Liver (tissue), 9 donors: Measurements from ENCODE around the gene GABRA4. TPM values are rescaled to one million over a fixed set of nuclear protein-coding genes. Genes with fewer than 3 reads are reported as not detected.

Experiments used
- DNase-seq: peaks from one replicate; pipeline ENCODE4 v3.0.0-alpha.2; 2017; ENCODE audit warnings: low spot score
- H3K27ac ChIP-seq, 2 donors: one replicate each; pipeline ENCODE4 v1.7.0; 2013; ENCODE audit warnings: inconsistent platforms in 2 of 2, low read length in 2 of 2, control low read depth in 1 of 2, low read depth in 1 of 2, mild to moderate bottlenecking in 1 of 2
- H3K27me3 ChIP-seq, 4 donors: one replicate each; pipeline versions ENCODE4 v1.6.1 to v1.7.0; 2013; ENCODE audit warnings: low read length in 3 of 4, inconsistent platforms in 1 of 4, mild to moderate bottlenecking in 1 of 4, moderate library complexity in 1 of 4; ENCODE audit not compliant: control insufficient read depth in 4 of 4, insufficient read depth in 4 of 4
- H3K36me3 ChIP-seq, 4 donors: one replicate each; pipeline versions ENCODE4 v1.6.1 to v1.7.0; 2013; ENCODE audit warnings: low read length in 3 of 4, mild to moderate bottlenecking in 3 of 4, low read depth in 1 of 4, moderate library complexity in 1 of 4; ENCODE audit not compliant: control insufficient read depth in 4 of 4, insufficient read depth in 3 of 4
- H3K4me1 ChIP-seq, 4 donors: one replicate each; pipeline versions ENCODE4 v1.6.1 to v1.7.0; 2013; ENCODE audit warnings: low read length in 3 of 4, mild to moderate bottlenecking in 3 of 4, moderate library complexity in 1 of 4; ENCODE audit not compliant: control insufficient read depth in 4 of 4, insufficient read depth in 4 of 4
- H3K4me3 ChIP-seq, 3 donors: one replicate each; pipeline versions ENCODE4 v1.6.1 to v1.7.0; 2013; ENCODE audit warnings: low read length in 3 of 3, control low read depth in 1 of 3, low read depth in 1 of 3, mild to moderate bottlenecking in 1 of 3
- H3K9ac ChIP-seq, 2 donors: one replicate each; pipeline ENCODE4 v1.7.0; 2013; ENCODE audit warnings: low read length in 2 of 2, mild to moderate bottlenecking in 2 of 2, moderate library complexity in 2 of 2, control low read depth in 1 of 2, low read depth in 1 of 2
- H3K9me3 ChIP-seq, 4 donors: one replicate each; pipeline versions ENCODE4 v1.6.1 to v1.7.0; 2013; ENCODE audit warnings: low read length in 3 of 4; ENCODE audit not compliant: control insufficient read depth in 4 of 4
- ATF3 ChIP-seq: IDR thresholded peaks from 2 replicates; pipeline ENCODE4 v1.6.1; 2016; ENCODE audit warnings: antibody characterized with exemption
- EGR1 ChIP-seq, 2 donors: IDR thresholded peaks; 2 replicates each; pipeline ENCODE4 v1.6.1; 2016 to 2018; ENCODE audit warnings: antibody characterized with exemption in 2 of 2, low read depth in 2 of 2
- FOXA1 ChIP-seq: IDR thresholded peaks from 2 replicates; pipeline ENCODE4 v1.6.1; 2016; ENCODE audit warnings: antibody characterized with exemption
- FOXA2 ChIP-seq: IDR thresholded peaks from 2 replicates; pipeline ENCODE4 v1.6.1; 2016; ENCODE audit warnings: antibody characterized with exemption
- GABPA ChIP-seq, 2 donors: IDR thresholded peaks in 1 of 2; conservative IDR thresholded peaks in 1 of 2; 2 replicates each; pipeline ENCODE4 v1.6.1; 2016; ENCODE audit warnings: antibody characterized with exemption in 2 of 2, mild to moderate bottlenecking in 1 of 2, moderate library complexity in 1 of 2
- HNF4A ChIP-seq, 2 donors: conservative IDR thresholded peaks; 2 replicates each; pipeline ENCODE4 v1.6.1; 2016; ENCODE audit warnings: antibody characterized with exemption in 2 of 2, mild to moderate bottlenecking in 2 of 2
- HNF4G ChIP-seq: IDR thresholded peaks from 2 replicates; pipeline ENCODE4 v1.6.1; 2016; ENCODE audit warnings: antibody characterized with exemption
- JUND ChIP-seq, 2 donors: IDR thresholded peaks; 2 replicates each; pipeline ENCODE4 v1.6.1; 2016; ENCODE audit warnings: antibody characterized with exemption in 2 of 2
- RAD21 ChIP-seq, 2 donors: IDR thresholded peaks; 2 replicates each; pipeline ENCODE4 v1.6.1; 2016; ENCODE audit warnings: antibody characterized with exemption in 2 of 2, mild to moderate bottlenecking in 2 of 2
- REST ChIP-seq: IDR thresholded peaks from 2 replicates; pipeline ENCODE4 v1.6.1; 2016; ENCODE audit warnings: antibody characterized with exemption, mild to moderate bottlenecking
- RXRA ChIP-seq, 2 donors: IDR thresholded peaks; 2 replicates each; pipeline ENCODE4 v1.6.1; 2017 to 2018; ENCODE audit warnings: antibody characterized with exemption in 2 of 2, mild to moderate bottlenecking in 1 of 2
- SP1 ChIP-seq: IDR thresholded peaks from 2 replicates; pipeline ENCODE4 v1.6.1; 2018; ENCODE audit warnings: antibody characterized with exemption, mild to moderate bottlenecking
- YY1 ChIP-seq: IDR thresholded peaks from 2 replicates; pipeline ENCODE4 v1.6.1; 2016; ENCODE audit warnings: antibody characterized with exemption, mild to moderate bottlenecking
- WGBS: extraction: QIAGEN DNeasy Blood & Tissue Kit; methylation state at CpG from one replicate; pipeline ENCODE4 v1.1.7; 2013; 5-methylcytosine and 5-hydroxymethylcytosine counted together
- polyA plus RNA-seq, 2 donors: library from polyadenylated mRNA; stranded (reverse) in 1 of 2; unstranded in 1 of 2; fragments of 200-250 nt in 1 of 2; fragments of >200 nt in 1 of 2; fragmentation: Nextera tagmentation in 1 of 2; extraction: Ambion mirVana in 1 of 2; gene quantifications; one replicate each; pipeline versions ENCODE4 v1.2.1 to v1.2.3, GENCODE V29; 2013 to 2015
- total RNA-seq, 2 donors: library from RNA; depleted of rRNA; stranded (reverse); fragments of >200 nt; gene quantifications; one replicate each; pipeline ENCODE4 v1.2.3, GENCODE V29; 2014
- TF ChIP-seq, protein P1 (sequence below): fragments of 150-350 bp; IDR thresholded peaks from 2 replicates; pipeline ENCODE4 v1.5.1; 2017; ENCODE audit warnings: improper control_type of control experiment, low read depth, low read length; ENCODE audit not compliant: missing input control
- TF ChIP-seq, protein P2 (sequence below): IDR thresholded peaks from 2 replicates; pipeline ENCODE4 v1.6.1; 2016; ENCODE audit warnings: antibody characterized with exemption
- donor health status: healthy.
- donor health status: healthy.
- donor health status: healthy.
- donor health status: healthy.
- donor health status: healthy.

GABRA4 gene
- total and polyA plus RNA-seq, 4 donors, result under 0.01 TPM; not detected in 3

DNA sequence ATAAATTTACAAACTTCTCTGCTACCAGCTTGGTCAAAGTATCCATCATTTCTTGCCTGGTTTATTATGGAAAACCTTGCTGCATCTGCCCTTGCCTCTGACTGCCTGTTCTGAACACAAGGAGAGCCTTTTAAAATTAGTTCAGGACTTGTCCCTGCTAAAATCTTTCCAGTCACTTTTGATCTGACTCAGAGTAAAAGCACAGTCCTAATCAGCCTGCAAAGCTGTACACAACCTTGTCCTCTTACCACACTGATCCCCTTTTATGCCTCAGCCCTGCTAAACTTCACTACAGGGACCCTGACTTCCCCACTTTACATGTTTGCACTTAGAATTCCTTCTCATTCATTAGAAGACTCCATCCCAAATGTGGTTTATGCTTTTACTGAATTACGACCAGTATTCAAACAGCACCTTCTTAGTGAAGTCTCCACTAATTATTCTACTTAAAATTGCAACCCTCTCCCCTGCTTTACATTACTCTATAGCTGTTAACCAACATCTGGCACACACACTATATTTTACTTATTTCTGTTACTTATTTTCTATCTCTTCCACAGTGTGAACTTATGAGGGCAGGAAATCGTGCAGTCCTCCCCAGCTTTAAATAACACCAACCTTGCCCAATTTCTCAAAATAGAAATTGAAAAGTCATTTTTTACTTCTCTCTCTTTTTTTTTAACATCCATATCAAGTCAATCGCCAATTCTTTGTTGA is 6.3 kb downstream of the GABRA4 start:
- no peak for TF ChIP-seq REST
- no peak for TF ChIP-seq SP1
- TF ChIP-seq EGR1 (IDR thresholded peaks at IDR 0.05; ENCODE audit: low read depth in 2 of 2), result no peak
- no peak for TF ChIP-seq RAD21 (IDR thresholded peaks at IDR 0.05)
- TF ChIP-seq, protein P1, sequence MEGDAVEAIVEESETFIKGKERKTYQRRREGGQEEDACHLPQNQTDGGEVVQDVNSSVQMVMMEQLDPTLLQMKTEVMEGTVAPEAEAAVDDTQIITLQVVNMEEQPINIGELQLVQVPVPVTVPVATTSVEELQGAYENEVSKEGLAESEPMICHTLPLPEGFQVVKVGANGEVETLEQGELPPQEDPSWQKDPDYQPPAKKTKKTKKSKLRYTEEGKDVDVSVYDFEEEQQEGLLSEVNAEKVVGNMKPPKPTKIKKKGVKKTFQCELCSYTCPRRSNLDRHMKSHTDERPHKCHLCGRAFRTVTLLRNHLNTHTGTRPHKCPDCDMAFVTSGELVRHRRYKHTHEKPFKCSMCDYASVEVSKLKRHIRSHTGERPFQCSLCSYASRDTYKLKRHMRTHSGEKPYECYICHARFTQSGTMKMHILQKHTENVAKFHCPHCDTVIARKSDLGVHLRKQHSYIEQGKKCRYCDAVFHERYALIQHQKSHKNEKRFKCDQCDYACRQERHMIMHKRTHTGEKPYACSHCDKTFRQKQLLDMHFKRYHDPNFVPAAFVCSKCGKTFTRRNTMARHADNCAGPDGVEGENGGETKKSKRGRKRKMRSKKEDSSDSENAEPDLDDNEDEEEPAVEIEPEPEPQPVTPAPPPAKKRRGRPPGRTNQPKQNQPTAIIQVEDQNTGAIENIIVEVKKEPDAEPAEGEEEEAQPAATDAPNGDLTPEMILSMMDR, result no peak
- TF ChIP-seq FOXA1, result no peak
- TF ChIP-seq FOXA2, result no peak
- TF ChIP-seq HNF4A (conservative IDR thresholded peaks at IDR 0.05), result no peak
- TF ChIP-seq GABPA (IDR thresholded peaks at IDR 0.05 in 1 of 2, conservative IDR thresholded peaks at IDR 0.05 in 1 of 2), result no peak
- no peak for TF ChIP-seq YY1
- no peak for TF ChIP-seq JUND (IDR thresholded peaks at IDR 0.05)
- TF ChIP-seq RXRA (IDR thresholded peaks at IDR 0.05), result no peak
- TF ChIP-seq, protein P2, sequence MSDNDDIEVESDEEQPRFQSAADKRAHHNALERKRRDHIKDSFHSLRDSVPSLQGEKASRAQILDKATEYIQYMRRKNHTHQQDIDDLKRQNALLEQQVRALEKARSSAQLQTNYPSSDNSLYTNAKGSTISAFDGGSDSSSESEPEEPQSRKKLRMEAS, result no peak
- TF ChIP-seq HNF4G, result no peak
- TF ChIP-seq ATF3, result no peak
- Histone ChIP-seq H3K27ac (no peak overlapping the region), H3K9ac (no peak overlapping the region), H3K9me3 (no peaks in the 10 kb centered on the region), H3K4me3 (no peak overlapping the region), H3K27me3 (peaks cover 2 to 6% (median 2%) of the 10 kb centered on the region in 4 donors), H3K36me3 (no peaks in the 10 kb centered on the region), H3K4me1 (no peaks in the 10 kb centered on the region)
- no peak for DNase-seq
- 54% methylated on average over 3 of the region's 3 CpGs for WGBS

DNA sequence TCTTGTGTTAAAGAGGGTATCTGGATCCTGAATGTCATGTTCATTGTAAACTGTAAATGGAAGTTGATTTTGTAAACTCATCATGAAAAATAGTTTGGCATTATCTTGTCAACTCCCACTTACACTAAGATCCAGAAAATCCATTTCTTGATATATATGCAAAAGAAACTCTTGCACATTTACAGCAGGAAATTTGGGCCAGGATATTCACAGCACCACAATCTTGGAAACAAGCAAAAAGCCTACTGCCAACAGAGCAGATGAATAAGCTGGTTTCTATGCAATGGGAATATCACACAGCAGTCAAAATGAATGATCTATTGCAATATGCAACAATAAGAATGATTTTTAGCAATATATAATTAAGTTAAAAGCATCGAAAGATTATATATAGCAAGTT is 8.6 kb downstream of the GABRA4 start:
- TF ChIP-seq EGR1 (IDR thresholded peaks at IDR 0.05; ENCODE audit: low read depth in 2 of 2), result no peak
- TF ChIP-seq, protein P1, result no peak
- no peak for TF ChIP-seq ATF3
- TF ChIP-seq FOXA2, result no peak
- H3K4me1 ChIP-seq, result no peaks in the 10 kb centered on the region
- H3K36me3 ChIP-seq, result no peaks in the 10 kb centered on the region
- DNase-seq, result no peak
- 70% methylated on average over 1 of the region's 1 CpG for WGBS
- H3K9me3 ChIP-seq, result no peaks in the 10 kb centered on the region
- no peak overlapping the region for H3K4me3 ChIP-seq
- no peak overlapping the region for H3K9ac ChIP-seq
- peaks cover 0 to 3% (median 1%) of the 10 kb centered on the region in 4 donors for H3K27me3 ChIP-seq
- H3K27ac ChIP-seq, result no peak overlapping the region
